GM19467 (cell line): ENCODE data around the gene HMCN2.

Experiments used
- ATAC-seq: cut with Tn5 transposase; IDR thresholded peaks from one replicate; pipeline ENCODE4 v1.9.1; 2021; ENCODE audit warnings: mild to moderate bottlenecking, moderate library complexity; ENCODE audit not compliant: unreplicated experiment

The HMCN2 gene

GRCh38 chr9:130361873-130362362 lies 96.4 kb downstream of the HMCN2 start:
- ATAC-seq: no peak

GRCh38 chr9:130362691-130363090 lies 97.1 kb downstream of the HMCN2 start:
- no peak for ATAC-seq

GRCh38 chr9:130363755-130364404 lies 98.3 kb downstream of the HMCN2 start:
- no peak for ATAC-seq

- ATAC-seq: no peak
Measured at GRCh38 chr9:130364619-130365322, 99.2 kb downstream of the HMCN2 start.

- no peak for ATAC-seq
Measured at GRCh38 chr9:130365323-130365721, 99.8 kb downstream of the HMCN2 start.

- no peak for ATAC-seq
Measured at GRCh38 chr9:130366072-130366471, 100.5 kb downstream of the HMCN2 start.

GRCh38 chr9:130366888-130367550 lies 101.5 kb downstream of the HMCN2 start:
- ATAC-seq: no peak

- no peak for ATAC-seq
Measured at GRCh38 chr9:130368631-130369103, 103.1 kb downstream of the HMCN2 start.

- no peak for ATAC-seq
Measured at GRCh38 chr9:130370226-130370625, 104.7 kb downstream of the HMCN2 start.

- ATAC-seq: no peak
Measured at GRCh38 chr9:130371196-130371966, 105.8 kb downstream of the HMCN2 start.

GRCh38 chr9:130372057-130372456 lies 106.5 kb downstream of the HMCN2 start:
- ATAC-seq: no peak

- ATAC-seq: no peak
Measured at GRCh38 chr9:130373679-130374325, 108.2 kb downstream of the HMCN2 start.

- ATAC-seq: no peak
Measured at GRCh38 chr9:130377612-130378011, 112.1 kb downstream of the HMCN2 start.

GRCh38 chr9:130378875-130379648 lies 113.5 kb downstream of the HMCN2 start:
- no peak for ATAC-seq

- ATAC-seq: no peak
Measured at GRCh38 chr9:130379649-130379970, 114.0 kb downstream of the HMCN2 start.

- no peak for ATAC-seq
Measured at GRCh38 chr9:130380920-130381469, 115.4 kb downstream of the HMCN2 start.

GRCh38 chr9:130381660-130382059 lies 116.1 kb downstream of the HMCN2 start:
- ATAC-seq: no peak

GRCh38 chr9:130382096-130382495 lies 116.5 kb downstream of the HMCN2 start:
- ATAC-seq: no peak

- no peak for ATAC-seq
Measured at GRCh38 chr9:130382636-130383349, 117.2 kb downstream of the HMCN2 start.
